ENCODE results near the gene TSHB.

GRCh38 chr1:115051850-115052249, 22.2 kb downstream of the TSHB start:
- TF ChIP-seq, protein P1, sequence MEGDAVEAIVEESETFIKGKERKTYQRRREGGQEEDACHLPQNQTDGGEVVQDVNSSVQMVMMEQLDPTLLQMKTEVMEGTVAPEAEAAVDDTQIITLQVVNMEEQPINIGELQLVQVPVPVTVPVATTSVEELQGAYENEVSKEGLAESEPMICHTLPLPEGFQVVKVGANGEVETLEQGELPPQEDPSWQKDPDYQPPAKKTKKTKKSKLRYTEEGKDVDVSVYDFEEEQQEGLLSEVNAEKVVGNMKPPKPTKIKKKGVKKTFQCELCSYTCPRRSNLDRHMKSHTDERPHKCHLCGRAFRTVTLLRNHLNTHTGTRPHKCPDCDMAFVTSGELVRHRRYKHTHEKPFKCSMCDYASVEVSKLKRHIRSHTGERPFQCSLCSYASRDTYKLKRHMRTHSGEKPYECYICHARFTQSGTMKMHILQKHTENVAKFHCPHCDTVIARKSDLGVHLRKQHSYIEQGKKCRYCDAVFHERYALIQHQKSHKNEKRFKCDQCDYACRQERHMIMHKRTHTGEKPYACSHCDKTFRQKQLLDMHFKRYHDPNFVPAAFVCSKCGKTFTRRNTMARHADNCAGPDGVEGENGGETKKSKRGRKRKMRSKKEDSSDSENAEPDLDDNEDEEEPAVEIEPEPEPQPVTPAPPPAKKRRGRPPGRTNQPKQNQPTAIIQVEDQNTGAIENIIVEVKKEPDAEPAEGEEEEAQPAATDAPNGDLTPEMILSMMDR (IDR thresholded peaks at IDR 0.05) = no peak
- no peak for TF ChIP-seq ZFX (IDR thresholded peaks at IDR 0.05; ENCODE audit: borderline replicate concordance)

Measured in 22Rv1 (cell line).